ENCODE results near the gene SH2D3C. TPM values are rescaled to one million over a fixed set of nuclear protein-coding genes. Genes with fewer than 3 reads are reported as not detected.

The SH2D3C gene
- total and polyA plus RNA-seq, 2 of the 4 experiments (the other 2 are of a cell fraction): under 0.01 to 0.24 TPM

- WGBS, 2 experiments (ENCODE audit: extremely low coverage in 2 of 2, insufficient read length in 1 of 2): 94% methylated on average over 6 of the region's 8 CpGs; no CpG with 5 or more reads in 1 of the 2 experiments
- BruUV-seq (replicated peaks): no TSS peak
- Histone ChIP-seq H3K36me3 (ENCODE audit: control insufficient read depth, insufficient read depth, low read length) (no peaks in the 10 kb centered on the region), H3K4me1 (ENCODE audit: control insufficient read depth, insufficient read depth, low read length) (no peaks in the 10 kb centered on the region), H3K23ac (ENCODE audit: low read depth, low read length) (no peak overlapping the region), H2BK120ac (ENCODE audit: low read depth, low read length) (no peak overlapping the region), H4K8ac (ENCODE audit: low read depth in 2 of 2, low read length in 2 of 2) (no peak overlapping the region), H4K91ac (ENCODE audit: insufficient read depth, low read depth, low read length) (no peak overlapping the region), H3K9ac (ENCODE audit: low read depth, low read length) (no peak overlapping the region), H4K5ac (ENCODE audit: low read depth, low read length) (no peak overlapping the region), H3K27me3 (ENCODE audit: control insufficient read depth, insufficient read depth, low read length) (no peaks in the 10 kb centered on the region), H3K4ac (ENCODE audit: low read depth, low read length) (no peak overlapping the region), H3K79me1 (ENCODE audit: low read depth in 1 of 2, low read length in 2 of 2) (peaks cover 0 to 5% of the 10 kb centered on the region in 2 experiments; a peak in 2 of 4 replicates), H2BK15ac (ENCODE audit: low read depth, low read length) (no peak overlapping the region), H3K14ac (replicated peaks; ENCODE audit: low read depth, low read length) (no peak overlapping the region), H4K20me1 (ENCODE audit: insufficient read depth, low read length) (peaks cover 3% of the 10 kb centered on the region; the same call in 1 of the 2 replicates), H2AK5ac (ENCODE audit: low read depth, low read length) (no peak overlapping the region), H2AK9ac (replicated peaks; ENCODE audit: low read depth, low read length, poor library complexity) (no peak overlapping the region), H3K27ac (ENCODE audit: insufficient read depth, low read length) (no peak overlapping the region), H3K9me3 (ENCODE audit: control insufficient read depth, insufficient read depth, low read length) (no peaks in the 10 kb centered on the region), H2BK20ac (ENCODE audit: low read depth, low read length) (no peak overlapping the region), H2AFZ (replicated peaks; ENCODE audit: low read length, poor library complexity) (peak overlapping the region; percentile 24), H3K18ac (ENCODE audit: low read depth, low read length) (no peak overlapping the region), H3K4me2 (ENCODE audit: low read depth, low read length) (no peak overlapping the region), H3K4me3 (ENCODE audit: insufficient read depth, low read depth, low read length) (no peak overlapping the region), H3K9me1 (ENCODE audit: insufficient read depth, low read length) (no peaks in the 10 kb centered on the region), H2BK5ac (ENCODE audit: low read depth, low read length, poor library complexity, severe bottlenecking) (no peak overlapping the region), H3K56ac (ENCODE audit: extremely low read depth, insufficient read depth, low read length) (no peak overlapping the region)
- DNase-seq (no peak), ATAC-seq (ENCODE audit: low read depth) (no peak)
- ChIA-PET CTCF (no interaction called here), POLR2A (ENCODE audit: unreplicated experiment) (no interaction called here)
- dilution Hi-C loops (cut with HindIII; ENCODE audit: low sequenced_read_pairs, unreplicated experiment): no loop called here
- intact Hi-C loops (cut with micrococcal nuclease): no loop called here
- TF ChIP-seq MAZ (IDR thresholded peaks at IDR 0.05; ENCODE audit: borderline replicate concordance, low read depth, low read length): no peak
- no peak for TF ChIP-seq FOS (IDR thresholded peaks at IDR 0.05; ENCODE audit: low read depth, low read length)
- no peak for TF ChIP-seq ELK1 (IDR thresholded peaks at IDR 0.05; ENCODE audit: borderline replicate concordance, low read depth, low read length)
- in situ Hi-C loops (cut with MboI; ENCODE audit: low sequenced_read_pairs): no loop called here
Observed at GRCh38 chr9:127708952-127709587, 69.4 kb downstream of the SH2D3C start.

All from IMR-90 (cell line).